Vagina (tissue), 2 donors: ENCODE measurements around the gene CDKL4.

Experiments used
- POLR2A ChIP-seq, 2 donors: fragments of 450-650 bp; IDR thresholded peaks; one replicate each; pipeline ENCODE4 v1.6.1; 2017; ENCODE audit warnings: antibody characterized with exemption in 2 of 2, mild to moderate bottlenecking in 2 of 2, moderate library complexity in 2 of 2
- POLR2AphosphoS5 ChIP-seq, 2 donors: sonication (generic); formaldehyde crosslinking; IDR thresholded peaks; one replicate each; pipeline ENCODE4 v1.9.0; 2017; ENCODE audit warnings: antibody characterized with exemption in 2 of 2, mild to moderate bottlenecking in 2 of 2, low read depth in 1 of 2; ENCODE audit not compliant: insufficient read depth in 1 of 2
- TF ChIP-seq, protein P1 (sequence below), 3 experiments: fragments of 450-650 bp in 2 of 3; fragments of 200-600 bp in 1 of 3; sonication (generic) in 1 of 3; IDR thresholded peaks; one replicate each; pipeline ENCODE4 v1.5.1; 2017 to 2019; ENCODE audit warnings: antibody characterized with exemption in 3 of 3, mild to moderate bottlenecking in 2 of 3, moderate library complexity in 2 of 3

- TF ChIP-seq, protein P1, sequence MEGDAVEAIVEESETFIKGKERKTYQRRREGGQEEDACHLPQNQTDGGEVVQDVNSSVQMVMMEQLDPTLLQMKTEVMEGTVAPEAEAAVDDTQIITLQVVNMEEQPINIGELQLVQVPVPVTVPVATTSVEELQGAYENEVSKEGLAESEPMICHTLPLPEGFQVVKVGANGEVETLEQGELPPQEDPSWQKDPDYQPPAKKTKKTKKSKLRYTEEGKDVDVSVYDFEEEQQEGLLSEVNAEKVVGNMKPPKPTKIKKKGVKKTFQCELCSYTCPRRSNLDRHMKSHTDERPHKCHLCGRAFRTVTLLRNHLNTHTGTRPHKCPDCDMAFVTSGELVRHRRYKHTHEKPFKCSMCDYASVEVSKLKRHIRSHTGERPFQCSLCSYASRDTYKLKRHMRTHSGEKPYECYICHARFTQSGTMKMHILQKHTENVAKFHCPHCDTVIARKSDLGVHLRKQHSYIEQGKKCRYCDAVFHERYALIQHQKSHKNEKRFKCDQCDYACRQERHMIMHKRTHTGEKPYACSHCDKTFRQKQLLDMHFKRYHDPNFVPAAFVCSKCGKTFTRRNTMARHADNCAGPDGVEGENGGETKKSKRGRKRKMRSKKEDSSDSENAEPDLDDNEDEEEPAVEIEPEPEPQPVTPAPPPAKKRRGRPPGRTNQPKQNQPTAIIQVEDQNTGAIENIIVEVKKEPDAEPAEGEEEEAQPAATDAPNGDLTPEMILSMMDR (IDR thresholded peaks at IDR 0.05), result no peak
- TF ChIP-seq POLR2A (IDR thresholded peaks at IDR 0.05), result no peak
- no peak for TF ChIP-seq POLR2AphosphoS5 (IDR thresholded peaks at IDR 0.05; ENCODE audit: insufficient read depth in 1 of 2, low read depth in 1 of 2)
Observed at GRCh38 chr2:39153312-39153711, 90.5 kb downstream of the CDKL4 start.
